ENCODE measurements around the gene OR10AD1. TPM values are rescaled to one million over a fixed set of nuclear protein-coding genes. Genes with fewer than 3 reads are reported as not detected.

OR10AD1 gene
- total and polyA plus RNA-seq, 9 donors = not detected

DNA sequence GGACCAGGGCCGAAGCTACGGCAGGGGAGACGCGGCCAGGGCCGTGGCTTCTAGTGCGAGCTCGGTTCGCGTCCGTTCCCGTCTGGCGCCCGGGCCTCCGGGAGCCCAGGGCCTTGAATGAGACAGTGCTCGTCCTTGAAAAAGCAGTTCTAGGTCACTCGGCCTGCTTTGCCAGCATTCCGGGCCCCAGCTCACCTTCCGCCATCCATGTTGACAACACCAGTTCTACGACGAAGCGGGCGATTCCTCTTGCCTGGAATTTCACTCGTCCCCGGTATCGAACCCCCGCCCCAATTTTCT is 4.5 kb downstream of the OR10AD1 start:
- intact Hi-C loops (cut with DNase I) = loop anchor here in 1 of 4 donors (10.0 kb wide), 1 partner anchor 256 kb away; no protein-coding TSS in a partner anchor
- Histone ChIP-seq H3K27me3 (no peaks in the 10 kb centered on the region), H3K36me3 (no peaks in the 10 kb centered on the region), H3K4me3 (peak overlapping the region; percentile 81), H3K9me3 (no peaks in the 10 kb centered on the region), H3K27ac (peak overlapping the region; percentile 94 to 98), H3K4me1 (ENCODE audit: insufficient read depth) (peaks cover 6% of the 10 kb centered on the region)
- no peak for TF ChIP-seq EP300 (IDR thresholded peaks at IDR 0.05)
- TF ChIP-seq, protein P1, sequence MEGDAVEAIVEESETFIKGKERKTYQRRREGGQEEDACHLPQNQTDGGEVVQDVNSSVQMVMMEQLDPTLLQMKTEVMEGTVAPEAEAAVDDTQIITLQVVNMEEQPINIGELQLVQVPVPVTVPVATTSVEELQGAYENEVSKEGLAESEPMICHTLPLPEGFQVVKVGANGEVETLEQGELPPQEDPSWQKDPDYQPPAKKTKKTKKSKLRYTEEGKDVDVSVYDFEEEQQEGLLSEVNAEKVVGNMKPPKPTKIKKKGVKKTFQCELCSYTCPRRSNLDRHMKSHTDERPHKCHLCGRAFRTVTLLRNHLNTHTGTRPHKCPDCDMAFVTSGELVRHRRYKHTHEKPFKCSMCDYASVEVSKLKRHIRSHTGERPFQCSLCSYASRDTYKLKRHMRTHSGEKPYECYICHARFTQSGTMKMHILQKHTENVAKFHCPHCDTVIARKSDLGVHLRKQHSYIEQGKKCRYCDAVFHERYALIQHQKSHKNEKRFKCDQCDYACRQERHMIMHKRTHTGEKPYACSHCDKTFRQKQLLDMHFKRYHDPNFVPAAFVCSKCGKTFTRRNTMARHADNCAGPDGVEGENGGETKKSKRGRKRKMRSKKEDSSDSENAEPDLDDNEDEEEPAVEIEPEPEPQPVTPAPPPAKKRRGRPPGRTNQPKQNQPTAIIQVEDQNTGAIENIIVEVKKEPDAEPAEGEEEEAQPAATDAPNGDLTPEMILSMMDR (IDR thresholded peaks at IDR 0.05) = no peak
- TF ChIP-seq POLR2A (IDR thresholded peaks at IDR 0.05) = no peak
- WGBS, 3 donors = 8 to 22% (median 13%) methylated on average over 26 of the region's 26 CpGs
- DNase-seq = peak; percentile 58 to 78 (median 67)

DNA sequence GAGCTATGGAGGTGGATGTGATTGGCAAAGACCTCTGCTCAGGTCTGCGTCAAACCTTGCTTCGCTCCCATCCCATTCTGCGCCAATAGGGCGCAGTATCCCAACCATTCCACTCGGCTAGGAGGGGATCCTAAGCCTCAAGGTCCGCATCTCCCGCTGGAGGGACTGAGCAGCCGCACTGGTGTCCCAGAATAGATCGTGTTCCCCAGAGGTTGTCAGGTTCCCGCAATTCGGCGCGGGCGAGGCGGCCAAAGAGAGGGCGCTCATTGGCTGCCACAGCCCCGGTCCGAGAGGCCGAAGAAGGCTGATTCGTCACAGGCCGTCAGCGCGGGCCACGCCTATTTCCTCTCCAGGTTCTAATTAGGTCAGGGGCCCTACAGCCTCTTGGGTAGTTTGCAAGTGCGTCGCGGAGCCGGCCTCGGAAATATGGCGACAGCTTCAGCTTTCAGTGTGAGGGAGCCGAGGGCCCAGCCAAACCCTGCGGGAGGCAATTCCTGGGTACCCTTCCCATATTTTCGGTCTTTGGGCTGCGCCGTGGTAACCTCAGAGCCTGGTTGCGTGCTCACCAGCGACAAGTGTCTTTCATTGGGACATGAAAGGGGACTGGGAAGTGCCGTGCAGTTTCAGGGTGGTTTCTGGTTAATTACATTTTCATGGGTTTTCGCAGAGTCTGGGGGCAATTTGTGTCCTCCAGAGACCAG is 5.0 kb downstream of the OR10AD1 start:
- Histone ChIP-seq H3K27ac (peak overlapping the region; percentile 94 to 98), H3K9me3 (no peaks in the 10 kb centered on the region), H3K36me3 (no peaks in the 10 kb centered on the region), H3K4me1 (ENCODE audit: insufficient read depth) (peaks cover 6% of the 10 kb centered on the region), H3K27me3 (no peaks in the 10 kb centered on the region), H3K4me3 (peak overlapping the region; percentile 81)
- DNase-seq = peak; percentile 93 to 97 (median 96)
- TF ChIP-seq EP300 (IDR thresholded peaks at IDR 0.05) = peak; percentile 47
- TF ChIP-seq, protein P1 (IDR thresholded peaks at IDR 0.05) = peak in 2 of 3 donors; percentile 6 to 27
- peak; percentile 91 for TF ChIP-seq POLR2A (IDR thresholded peaks at IDR 0.05)
- intact Hi-C loops (cut with DNase I) = loop anchor here in 1 of 4 donors (10.0 kb wide), 1 partner anchor 257 kb away; no protein-coding TSS in a partner anchor
- 3 to 10% (median 4%) methylated on average over 38 to 39 of the region's 39 CpGs for WGBS, 3 donors

DNA sequence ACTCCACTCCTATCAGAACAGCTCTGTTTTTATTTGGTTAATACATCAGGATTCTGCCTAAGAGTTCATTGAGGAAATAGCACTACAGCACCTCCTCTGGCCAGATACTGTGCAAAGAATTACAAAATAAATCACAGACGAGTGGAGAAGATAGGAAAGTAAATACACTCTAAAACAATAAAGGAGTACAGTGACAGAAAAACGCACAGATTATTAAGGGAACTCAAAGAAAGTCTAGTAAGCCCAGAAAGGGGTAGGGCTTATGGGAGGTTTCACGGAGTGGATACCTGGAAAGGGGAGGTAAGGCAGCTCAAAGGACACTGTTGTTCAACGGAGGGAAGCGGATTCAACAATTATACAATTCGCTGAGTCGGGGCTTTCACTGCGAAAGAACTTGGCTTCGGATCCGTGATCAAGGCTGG is 5.5 kb downstream of the OR10AD1 start:
- H3K27me3 ChIP-seq = no peaks in the 10 kb centered on the region
- intact Hi-C loops (cut with DNase I) = loop anchor here in 1 of 4 donors (10.0 kb wide), 1 partner anchor 257 kb away; no protein-coding TSS in a partner anchor
- no peaks in the 10 kb centered on the region for H3K9me3 ChIP-seq
- DNase-seq = peak in 1 of 5 donors; percentile 47
- H3K27ac ChIP-seq = peak overlapping the region; percentile 94 to 98
- no peaks in the 10 kb centered on the region for H3K36me3 ChIP-seq
- H3K4me1 ChIP-seq (ENCODE audit: insufficient read depth) = peaks cover 6% of the 10 kb centered on the region
- TF ChIP-seq, protein P1 (IDR thresholded peaks at IDR 0.05) = peak; percentile 9 to 63 (median 49)
- TF ChIP-seq EP300 (IDR thresholded peaks at IDR 0.05) = no peak
- WGBS, 3 donors = 1 to 5% (median 5%) methylated on average over 10 of the region's 10 CpGs
- peak overlapping the region; percentile 81 for H3K4me3 ChIP-seq

DNA sequence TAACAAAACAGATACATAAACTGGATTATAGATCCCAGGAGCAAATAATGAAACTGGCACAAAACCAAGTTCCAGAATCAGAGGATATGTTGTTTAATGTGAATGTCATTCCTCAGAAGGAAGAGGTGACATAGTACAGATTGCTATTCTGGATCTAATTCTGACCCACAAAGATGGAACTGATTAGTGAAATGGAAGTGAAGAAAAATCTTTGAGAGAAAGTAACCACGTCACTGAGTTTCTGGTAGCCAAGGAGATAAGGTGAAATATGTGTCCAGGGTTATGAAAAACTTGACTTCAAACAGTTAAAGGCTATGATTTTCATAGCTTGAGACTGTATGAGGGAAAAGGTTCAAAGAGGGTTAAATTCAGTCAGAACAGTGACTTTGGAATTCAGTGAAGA is 8.3 kb downstream of the OR10AD1 start:
- TF ChIP-seq, protein P1 (IDR thresholded peaks at IDR 0.05) = no peak
- no peak for TF ChIP-seq POLR2A (IDR thresholded peaks at IDR 0.05)
- TF ChIP-seq EP300 (IDR thresholded peaks at IDR 0.05) = no peak
- intact Hi-C loops (cut with DNase I) = loop anchor here in 1 of 4 donors (10.0 kb wide), 1 partner anchor 260 kb away; no protein-coding TSS in a partner anchor
- Histone ChIP-seq H3K4me1 (ENCODE audit: insufficient read depth) (peaks cover 1% of the 10 kb centered on the region), H3K27ac (no peak overlapping the region), H3K36me3 (no peaks in the 10 kb centered on the region), H3K4me3 (no peak overlapping the region), H3K9me3 (no peaks in the 10 kb centered on the region), H3K27me3 (no peaks in the 10 kb centered on the region)
- no peak for DNase-seq
- 59 to 73% (median 69%) methylated on average over 1 of the region's 1 CpG for WGBS, 3 donors
